ENCODE data around the gene C10orf120. TPM values are rescaled to one million over a fixed set of nuclear protein-coding genes. Genes with fewer than 3 reads are reported as not detected.
A peak's percentile ranks its signal among the peaks of the same experiment; 100 is the strongest.

The C10orf120 gene
- total RNA-seq, 1 experiment from 2014 or later: not detected

DNA sequence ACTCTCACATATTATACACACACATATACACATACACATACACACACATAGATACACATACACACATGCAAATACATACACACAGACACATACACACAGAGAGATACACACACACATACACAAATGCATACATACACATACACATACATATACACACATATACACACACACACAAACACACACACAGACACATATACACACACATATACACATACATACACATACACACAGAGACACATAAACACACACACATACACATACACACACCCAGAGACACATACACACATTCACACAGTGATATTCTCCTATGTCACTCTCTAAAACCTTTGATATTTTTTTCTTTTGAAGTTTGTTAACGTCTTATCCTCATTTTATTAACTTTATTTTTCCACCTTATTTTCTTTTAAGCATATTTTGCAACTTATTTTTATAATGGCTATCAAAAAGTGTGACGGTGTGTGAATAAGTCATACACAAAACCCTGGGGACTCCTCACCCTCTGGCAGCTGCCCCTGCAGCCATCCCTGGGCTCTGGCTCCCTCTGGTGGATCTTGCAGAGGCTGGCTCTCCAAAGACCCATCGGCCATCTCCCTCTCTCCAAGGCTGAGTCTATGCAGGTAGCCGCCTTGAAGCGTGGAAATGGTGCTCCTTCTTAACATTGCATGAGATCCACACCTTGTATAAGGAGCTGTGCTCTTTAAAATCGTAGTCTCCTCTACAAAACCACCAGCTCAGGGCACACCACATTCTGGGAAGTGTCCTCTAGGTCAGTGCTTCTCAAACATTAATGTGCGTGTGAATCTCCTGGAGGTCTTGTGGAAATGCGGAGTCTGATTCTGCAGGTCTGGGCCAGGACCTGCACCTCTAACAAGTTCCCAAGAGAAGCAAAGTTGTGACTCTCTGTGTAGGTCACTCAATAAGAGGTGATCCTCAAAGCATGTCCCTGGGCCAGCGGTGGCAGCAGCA lies 4.1 kb upstream of the C10orf120 start:
- DNase-seq (ENCODE audit: low read depth): peak; percentile 72

DNA sequence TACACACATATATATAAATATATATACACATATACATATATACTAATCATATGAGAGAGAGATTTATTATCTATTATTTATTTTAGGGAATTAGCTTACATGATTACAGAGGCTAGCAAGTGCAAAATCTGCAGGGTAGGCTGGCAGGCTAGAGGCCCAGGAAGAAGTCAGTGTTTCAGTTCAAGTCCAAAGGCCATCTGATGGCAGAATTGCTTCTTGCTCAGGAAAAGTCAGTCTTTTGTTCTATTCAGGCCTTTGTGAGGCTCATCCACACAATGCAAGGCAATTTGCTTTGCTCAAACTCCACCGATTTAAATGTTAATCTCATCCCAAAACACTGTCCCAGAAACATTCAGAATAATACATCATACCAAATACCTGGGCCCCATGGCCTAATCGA lies 2.6 kb upstream of the C10orf120 start:
- DNase-seq (ENCODE audit: low read depth): no peak

DNA sequence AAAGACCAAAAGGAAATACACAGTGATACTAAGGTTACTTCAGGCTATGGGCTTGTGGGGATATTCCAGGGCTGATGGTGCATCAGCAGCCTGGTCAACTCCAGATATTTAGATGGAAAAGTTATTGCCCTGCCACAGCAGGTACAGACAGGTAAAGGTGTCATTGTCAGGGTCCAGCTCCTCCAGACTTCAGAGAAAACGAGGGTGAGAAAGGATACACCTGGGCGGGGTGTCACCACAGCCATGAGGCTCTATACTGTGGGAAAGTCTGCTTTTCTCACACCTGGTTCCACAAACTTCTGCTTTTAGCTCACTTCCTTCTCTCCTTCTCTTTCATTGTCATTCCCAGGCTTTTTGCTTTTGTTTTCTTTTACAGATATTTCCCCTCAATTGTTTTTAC lies 2.0 kb upstream of the C10orf120 start:
- DNase-seq (ENCODE audit: low read depth): no peak

DNA sequence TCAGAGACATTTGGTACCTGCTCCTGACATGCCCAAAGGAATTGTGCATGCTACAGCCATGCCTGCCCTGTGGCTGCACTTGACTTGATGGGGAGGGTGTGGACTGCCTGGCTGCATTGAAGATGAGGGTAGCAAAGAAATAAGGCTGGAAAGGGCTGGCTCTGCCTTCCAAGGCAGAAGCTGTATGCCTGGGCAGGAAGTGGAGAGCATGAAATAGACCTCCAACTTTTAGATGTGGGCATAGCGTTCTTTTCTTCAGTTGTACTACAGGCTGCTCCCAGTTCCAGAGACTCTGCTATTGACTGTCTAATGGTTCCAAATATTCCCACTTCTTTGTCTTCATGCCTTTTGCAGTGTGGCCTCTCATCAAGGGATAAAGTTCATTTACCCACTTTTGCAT lies 3.0 kb downstream of the C10orf120 start:
- no peak for DNase-seq (ENCODE audit: low read depth)

DNA sequence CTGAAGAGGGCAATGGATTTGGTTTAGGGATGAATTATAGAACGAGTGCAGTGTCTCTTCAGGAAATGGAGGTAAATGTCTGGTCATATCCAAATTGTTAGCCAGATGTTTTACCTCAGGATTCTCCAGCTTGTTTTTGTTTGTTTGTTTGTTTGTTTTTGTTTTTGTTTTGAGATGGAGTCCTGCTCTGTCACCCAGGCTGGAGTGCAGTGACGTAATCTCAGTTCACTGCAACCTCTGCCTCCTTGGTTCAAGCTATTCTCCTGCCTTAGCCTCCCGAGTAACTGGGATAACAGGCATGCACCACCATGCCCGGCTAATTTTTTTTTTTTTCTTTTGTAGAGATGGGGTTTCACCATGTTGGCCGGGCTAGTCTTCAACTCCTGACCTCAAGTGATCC lies 6.9 kb downstream of the C10orf120 start:
- DNase-seq (ENCODE audit: low read depth): no peak

DNA sequence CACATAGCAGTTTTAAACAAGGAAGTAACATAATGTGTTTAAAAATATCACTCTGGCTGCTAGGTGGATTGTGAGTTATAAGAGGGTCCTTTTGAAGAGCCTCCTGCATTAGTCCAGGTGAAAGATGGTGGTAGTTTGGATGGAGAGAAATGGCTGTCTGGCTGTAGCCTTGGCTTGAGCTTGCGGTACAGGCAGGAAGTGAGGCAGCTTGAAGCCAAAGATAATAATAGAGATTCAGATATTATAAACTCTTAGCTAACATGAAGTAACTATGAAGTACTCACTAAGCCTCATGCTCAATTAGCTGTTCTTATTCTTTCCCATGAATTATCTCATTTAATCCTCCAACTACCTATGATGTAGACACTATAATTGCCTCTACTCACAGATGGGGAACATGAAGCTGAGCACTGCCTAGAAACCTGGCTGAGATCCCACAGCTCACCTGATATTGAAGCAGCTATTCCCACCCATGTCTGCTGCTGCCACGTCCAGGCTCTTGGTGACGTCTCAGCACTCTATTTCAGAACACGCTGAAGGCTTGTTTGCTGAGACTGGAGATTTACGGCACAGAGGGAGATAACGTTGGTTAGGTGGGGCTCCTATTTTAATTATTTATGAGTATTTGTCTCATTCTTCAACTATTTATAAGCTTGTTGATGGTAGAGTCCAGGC lies 10.4 kb downstream of the C10orf120 start:
- no peak for DNase-seq (ENCODE audit: low read depth)

DNA sequence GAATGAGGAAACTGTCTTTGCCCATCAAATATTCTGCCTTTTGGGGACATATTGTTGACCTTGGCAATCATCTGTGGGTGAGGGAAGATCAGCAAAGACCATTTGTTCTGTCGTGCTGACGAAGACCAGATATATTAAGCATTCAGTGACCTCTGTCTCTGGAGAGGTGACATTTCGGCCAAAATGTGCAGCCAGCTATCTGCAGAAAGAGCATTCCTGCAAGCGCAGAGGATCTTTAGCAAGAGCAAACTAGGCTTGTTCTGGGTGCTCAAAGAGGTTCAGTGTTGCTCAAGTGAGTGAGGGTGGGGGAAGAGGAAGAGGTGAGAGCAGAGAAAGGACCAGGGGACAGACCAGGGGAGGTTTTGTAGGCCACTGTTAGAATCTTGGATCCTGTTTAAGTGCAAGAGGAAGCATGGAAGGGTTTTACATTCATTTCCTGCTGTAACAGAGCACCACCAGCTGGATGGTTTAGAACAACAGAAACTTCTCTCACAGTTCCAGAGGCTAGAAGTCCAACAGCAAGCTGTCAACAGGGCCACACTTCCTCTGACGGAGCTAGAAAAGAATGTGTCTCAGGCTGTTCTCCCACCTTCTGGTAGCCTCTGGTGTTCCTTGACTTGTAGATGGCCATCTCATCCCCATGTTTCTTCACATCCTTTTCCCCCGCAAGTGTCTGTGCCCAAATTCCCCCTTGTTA lies 11.2 kb downstream of the C10orf120 start:
- DNase-seq (ENCODE audit: low read depth): peak; percentile 28

DNA sequence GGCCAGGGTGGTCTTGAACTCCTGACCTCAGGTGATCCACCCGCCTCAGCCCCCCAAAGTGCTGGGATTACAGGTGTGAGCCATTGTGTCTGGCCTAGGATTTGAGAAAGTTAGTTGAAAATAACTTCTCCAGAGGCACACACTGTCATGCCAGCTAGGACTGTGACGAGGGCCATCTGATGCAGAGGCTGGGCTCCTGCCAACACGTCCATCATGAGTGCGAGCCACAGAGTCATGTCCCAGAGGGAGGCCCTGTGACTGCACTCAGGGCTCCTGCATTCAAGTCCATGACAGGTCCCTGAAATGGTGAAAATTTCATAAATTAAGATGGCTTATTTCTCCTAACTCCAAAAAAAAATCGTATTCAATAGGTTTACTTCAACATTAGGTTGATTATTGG lies 17.1 kb downstream of the C10orf120 start:
- DNase-seq (ENCODE audit: low read depth): no peak

DNA sequence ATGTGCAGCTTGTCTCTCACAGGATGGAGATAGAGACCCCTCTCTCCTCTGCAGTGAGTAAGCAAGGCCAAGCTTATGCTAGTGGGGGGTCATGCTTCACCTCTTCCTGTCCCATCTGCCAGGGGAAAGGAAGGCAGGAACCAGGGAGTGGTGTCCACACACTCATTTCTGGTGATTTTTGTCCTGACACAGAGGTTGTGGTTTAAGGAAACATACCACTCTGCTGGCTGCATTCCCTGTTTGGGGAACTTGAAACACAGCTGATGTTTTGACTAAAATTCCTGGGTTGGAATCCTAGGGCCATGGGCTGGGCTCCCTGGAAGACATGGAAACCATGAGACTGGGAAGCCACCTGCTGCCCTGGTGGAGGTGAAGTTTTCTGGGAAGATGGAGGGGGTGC lies 21.4 kb downstream of the C10orf120 start:
- no peak for DNase-seq (ENCODE audit: low read depth)

DNA sequence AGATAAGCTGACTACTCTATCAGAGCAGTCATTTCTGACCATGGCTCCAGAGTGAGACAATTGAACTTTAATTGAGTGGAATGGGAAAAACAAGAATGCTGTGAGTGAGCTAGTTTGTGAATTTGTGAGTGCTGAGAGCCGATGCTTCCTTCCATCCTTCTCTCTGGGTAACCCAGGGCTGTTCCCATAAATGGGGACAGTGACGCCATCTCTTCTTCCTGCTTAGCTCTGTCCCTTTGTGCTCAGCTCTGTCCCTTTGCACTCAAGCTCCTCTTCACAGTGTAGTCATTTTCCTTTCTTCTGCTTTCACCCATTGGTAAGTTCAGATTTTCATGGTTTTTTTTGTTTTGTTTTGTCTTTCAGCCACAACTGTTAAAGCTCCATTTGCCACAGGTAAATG lies 24.4 kb downstream of the C10orf120 start:
- DNase-seq (ENCODE audit: low read depth): no peak

DNA sequence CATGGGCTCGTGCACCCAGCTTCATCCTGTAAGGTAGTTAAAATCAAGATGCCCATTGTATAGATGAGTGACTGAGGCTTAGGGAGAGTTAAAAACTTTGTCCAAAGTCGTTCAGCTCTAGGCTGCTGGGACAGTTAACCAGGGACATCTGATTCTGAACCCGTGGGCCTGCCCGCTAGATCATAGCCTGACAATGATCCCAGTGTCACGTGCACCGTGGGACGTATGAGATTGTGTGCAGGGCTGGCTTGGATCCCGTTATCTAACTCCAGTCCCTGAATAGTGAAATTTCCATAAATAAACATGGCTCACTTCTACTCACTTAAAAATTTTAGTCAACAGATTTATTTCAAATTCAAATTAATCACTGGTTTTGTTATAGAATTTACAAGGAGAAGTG lies 24.9 kb downstream of the C10orf120 start:
- DNase-seq (ENCODE audit: low read depth): no peak

DNA sequence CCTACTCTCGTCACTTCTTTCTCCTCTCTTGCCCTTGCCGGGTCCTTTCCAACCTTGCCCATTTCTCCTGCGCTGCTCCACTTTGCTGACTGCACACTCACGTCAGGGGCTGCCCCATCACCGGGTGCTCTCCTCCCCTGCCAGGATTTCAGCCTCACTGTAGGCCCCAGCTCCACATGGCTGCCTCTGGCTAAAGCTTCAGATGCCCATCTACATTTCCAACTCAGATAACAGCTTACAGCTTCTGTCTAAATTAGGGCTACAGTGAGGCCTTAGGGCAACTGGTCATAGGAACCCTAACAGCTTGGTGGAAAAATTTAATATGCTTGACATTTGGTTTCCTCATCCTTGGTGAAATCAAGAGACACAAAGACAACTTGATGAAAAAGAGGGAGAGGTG lies 25.9 kb downstream of the C10orf120 start:
- DNase-seq (ENCODE audit: low read depth): no peak

DNA sequence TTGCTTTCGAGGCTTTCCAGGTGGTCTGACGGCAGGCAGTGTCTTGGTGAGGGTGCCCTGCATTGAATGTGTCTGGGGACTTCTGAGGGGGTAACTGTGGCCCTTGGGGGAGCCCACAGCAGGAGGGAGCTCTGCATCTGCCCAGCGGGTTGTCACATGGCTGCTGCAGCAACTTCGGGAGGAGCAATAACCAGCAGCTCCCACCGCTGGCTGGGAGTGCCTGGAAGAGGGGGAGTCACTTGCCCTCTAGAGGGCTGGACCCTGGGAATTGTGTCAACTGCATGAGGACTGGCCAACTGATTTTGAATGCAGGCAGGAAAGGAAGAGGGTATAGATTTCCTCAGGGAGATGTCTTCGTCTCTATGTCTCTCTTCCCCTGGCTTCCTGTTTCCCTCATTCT lies 26.4 kb downstream of the C10orf120 start:
- no peak for DNase-seq (ENCODE audit: low read depth)

DNA sequence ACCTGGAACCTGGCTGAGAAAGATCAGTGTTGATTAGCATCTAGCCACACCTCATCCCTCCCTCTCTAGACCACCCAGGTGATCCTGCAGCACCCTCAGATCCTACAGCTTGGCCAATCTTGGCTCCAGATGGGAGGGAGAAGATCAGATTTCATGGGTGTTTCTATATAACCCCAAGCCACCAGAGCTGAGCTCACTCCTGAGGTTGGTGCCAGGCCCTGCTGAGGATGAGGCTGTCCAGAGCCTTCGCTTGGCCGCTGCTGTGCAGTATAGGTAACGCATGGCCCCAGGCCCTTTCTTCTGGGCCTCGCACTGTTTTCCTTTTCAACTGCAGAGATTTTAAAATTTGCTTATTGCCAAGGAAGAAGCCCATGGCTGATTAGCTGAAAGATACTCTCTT lies 27.0 kb downstream of the C10orf120 start:
- no peak for DNase-seq (ENCODE audit: low read depth)

DNA sequence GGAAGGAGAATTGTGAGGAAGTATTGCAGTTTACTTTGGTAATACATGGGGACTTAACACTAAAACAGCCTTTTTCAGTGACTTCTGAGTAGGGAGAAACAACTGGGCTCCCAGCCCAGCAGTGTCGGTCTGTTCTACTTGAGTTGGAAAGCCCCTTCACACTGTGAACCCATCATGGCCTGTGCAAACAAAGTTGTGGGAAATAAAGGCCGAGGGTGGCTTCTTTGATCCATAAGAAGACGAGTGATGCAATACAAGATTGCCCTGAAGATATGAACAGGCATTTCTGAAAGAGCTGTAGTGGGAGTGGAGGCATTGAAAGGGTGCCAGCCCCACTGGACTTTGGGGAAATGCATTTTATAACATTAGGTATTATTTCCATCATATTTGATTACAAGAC lies 28.3 kb downstream of the C10orf120 start:
- no peak for DNase-seq (ENCODE audit: low read depth)

DNA sequence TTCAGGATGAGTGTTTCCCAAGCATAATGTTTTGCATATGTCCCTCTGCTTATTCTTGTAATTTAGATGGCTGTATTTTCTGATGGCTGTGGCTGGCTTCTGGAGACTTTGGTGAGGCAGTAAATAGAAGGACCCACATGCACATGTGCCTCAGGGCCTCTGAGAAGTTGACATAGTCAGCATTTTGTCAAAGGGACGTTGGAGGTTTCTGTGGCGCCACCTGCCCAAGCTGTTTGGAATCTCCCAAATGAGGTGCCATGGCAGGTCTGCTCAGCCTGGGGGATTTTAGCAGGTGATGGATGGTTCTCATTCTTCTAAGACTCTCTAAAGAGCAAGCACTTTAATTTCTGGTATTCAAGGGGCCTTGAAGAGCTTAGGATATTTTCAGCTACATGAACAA lies 29.8 kb downstream of the C10orf120 start:
- no peak for DNase-seq (ENCODE audit: low read depth)

DNA sequence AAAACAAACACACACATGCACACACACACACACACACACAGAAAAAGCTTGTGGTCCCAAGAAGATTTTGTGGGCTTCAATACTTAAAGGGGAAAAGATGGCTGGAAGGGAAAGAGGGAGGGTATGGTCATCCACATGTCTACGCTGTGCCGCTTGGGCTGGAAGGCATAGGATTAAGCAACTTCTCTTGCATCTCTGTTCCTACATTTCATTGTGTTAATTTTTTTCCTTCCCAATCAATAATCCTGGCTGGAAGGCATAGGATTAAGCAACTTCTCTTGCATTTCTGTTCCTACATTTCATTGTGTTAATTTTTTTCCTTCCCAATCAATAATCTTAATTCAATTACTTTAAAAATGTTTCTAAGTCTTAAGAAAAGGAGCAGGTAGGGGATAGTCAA lies 30.6 kb downstream of the C10orf120 start:
- DNase-seq (ENCODE audit: low read depth): no peak

DNA sequence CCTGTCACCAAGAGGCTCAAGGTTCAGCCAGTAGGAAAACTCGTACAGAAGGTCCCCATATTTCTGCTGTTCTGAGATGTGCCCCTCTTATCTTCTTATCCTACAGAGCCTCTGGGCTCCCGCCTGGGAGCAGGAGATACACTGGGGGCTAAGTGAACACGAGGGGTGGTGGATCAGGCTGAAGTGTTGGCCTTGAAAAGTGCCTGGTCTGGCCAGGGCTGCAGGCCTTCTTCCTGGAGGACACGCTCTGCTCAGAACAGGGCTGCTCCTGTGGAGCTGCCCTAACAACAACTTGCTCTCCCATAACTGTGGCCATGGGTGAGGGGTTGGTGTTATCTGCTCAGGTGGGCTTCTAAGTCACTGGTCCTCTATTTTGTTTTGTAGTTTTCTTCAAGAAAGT lies 33.7 kb downstream of the C10orf120 start:
- DNase-seq (ENCODE audit: low read depth): no peak

DNA sequence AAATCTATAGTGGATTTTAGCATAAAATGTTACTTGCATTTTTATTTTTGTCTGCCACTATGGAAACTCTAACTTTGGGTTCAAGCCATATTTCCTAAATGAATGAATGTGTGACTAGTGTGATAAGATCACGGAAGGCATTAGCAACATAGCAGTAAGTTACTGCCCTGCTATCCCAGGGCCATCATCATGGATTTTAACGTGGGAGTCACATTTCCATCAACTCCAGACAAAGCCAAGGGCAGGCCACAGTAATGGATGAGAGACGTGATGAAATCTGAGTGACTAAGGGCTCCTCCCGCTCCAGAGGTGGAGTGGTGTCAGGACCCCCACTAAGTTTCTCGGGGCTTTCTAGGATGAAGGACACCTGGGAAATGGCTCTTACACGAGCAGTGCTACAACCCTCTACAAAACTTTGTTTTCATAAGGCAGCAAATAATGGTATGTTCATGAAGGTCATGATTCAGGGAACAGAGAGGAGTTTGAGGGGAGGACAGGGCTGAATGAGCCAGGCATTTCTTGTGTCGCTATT lies 34.3 kb downstream of the C10orf120 start:
- DNase-seq (ENCODE audit: low read depth): peak; percentile 15

DNA sequence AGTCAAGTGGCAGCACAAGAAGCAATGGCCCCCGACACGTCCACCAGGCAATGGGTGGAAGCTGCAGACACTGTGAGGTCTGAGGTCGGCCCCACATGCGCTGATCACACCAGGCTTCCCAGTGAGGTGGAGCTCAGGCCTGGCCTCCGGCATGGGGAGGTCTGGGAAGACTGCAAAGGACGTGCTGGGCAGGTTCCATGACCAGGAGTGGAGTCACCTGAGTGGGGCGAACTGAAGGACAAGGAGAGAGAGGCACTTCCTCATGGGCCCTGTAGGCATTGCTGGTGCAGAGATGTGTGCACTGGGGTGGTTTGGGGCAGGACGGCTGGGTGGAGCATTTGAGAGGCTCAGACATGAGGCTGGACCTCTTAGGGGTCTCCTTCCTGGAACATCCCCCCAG lies 35.1 kb downstream of the C10orf120 start:
- no peak for DNase-seq (ENCODE audit: low read depth)

DNA sequence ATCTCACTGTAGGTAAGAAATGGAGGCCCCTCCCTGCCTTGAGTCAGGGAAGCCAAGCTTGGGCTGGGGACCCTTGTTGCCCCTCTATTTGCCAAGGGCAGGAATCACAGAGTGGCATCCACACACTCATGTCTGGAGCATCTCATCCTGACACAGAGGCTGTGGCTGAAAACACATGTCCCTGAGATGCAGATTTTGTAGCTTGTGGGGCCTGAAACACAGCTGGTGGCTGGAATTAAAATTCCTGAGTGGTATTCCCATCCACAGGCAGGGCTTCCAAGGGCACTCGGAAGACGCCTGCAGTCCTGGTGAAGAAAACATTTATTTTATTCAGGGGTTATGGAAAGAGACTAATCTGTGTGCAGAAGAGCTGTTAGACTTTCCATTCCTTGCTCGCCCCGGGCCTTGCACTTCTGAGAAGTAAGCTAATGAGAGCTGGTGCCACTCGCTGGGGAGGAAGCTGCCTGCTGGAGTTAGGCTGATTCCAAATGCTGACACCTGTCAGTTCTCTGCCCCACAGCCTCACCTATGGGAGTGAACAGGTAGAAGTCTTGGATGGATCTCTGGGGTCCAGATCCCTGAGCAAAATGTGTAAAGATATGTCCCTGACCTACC lies 36.0 kb downstream of the C10orf120 start:
- no peak for DNase-seq (ENCODE audit: low read depth)

DNA sequence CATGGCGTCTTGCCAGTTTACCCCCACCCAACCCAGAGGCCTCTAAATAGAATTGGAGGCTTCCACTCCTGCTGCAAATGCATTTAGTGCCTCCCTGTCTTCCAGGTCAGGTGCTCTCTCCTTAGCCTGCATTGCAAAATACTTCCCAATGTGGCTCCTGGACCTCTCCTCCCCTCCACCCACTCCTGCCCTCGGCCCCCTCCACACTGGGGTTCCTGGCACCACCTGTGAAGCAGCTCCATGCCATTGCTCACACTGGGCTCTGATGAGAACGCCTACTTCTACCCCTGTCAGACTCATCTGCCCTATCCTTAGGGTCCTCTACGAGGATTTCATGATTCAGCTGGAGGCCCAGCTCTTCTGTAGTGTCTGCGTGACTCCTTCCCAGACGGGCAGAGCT lies 37.4 kb downstream of the C10orf120 start:
- DNase-seq (ENCODE audit: low read depth): no peak

All from Daoy (cell line).